Tibial artery (tissue), 4 donors: Measurements from ENCODE around the gene KRTAP5-1.

Experiments used
- DNase-seq, 2 donors: peaks; one replicate each; pipeline ENCODE4 v3.0.0-alpha.2; 2019
- H3K27ac ChIP-seq, 2 donors: fragments of 200-600 bp; sonication (generic) in 1 of 2; 1 replicate in 1 of 2; 2 replicates in 1 of 2; pipeline ENCODE4 v1.5.1; 2018 to 2019; ENCODE audit warnings: mild to moderate bottlenecking in 1 of 2
- H3K27me3 ChIP-seq, 2 donors: fragments of 200-600 bp; sonication (generic) in 1 of 2; one replicate each; pipeline versions ENCODE4 v1.5.1 to v1.6.0; 2016 to 2019
- H3K36me3 ChIP-seq, 3 donors: fragments of 200-600 bp; sonication (generic) in 2 of 3; one replicate each; pipeline ENCODE4 v1.5.1; 2016 to 2019; ENCODE audit warnings: mild to moderate bottlenecking in 2 of 3
- H3K4me1 ChIP-seq, 4 donors: fragments of 200-600 bp; sonication (generic) in 2 of 4; 1 replicate in 3 of 4; 2 replicates in 1 of 4; pipeline ENCODE4 v1.5.1; 2016 to 2019
- H3K4me3 ChIP-seq, 2 donors: fragments of 200-600 bp; sonication (generic) in 1 of 2; 1 replicate in 1 of 2; 2 replicates in 1 of 2; pipeline ENCODE4 v1.5.1; 2018 to 2019; ENCODE audit warnings: mild to moderate bottlenecking in 2 of 2
- H3K9me3 ChIP-seq, 3 donors: fragments of 200-600 bp; sonication (generic) in 1 of 3; one replicate each; pipeline ENCODE4 v1.5.1; 2016 to 2019
- CTCF ChIP-seq, 2 experiments: fragments of 200-600 bp in 1 of 2; fragments of 450-650 bp in 1 of 2; IDR thresholded peaks; one replicate each; pipeline ENCODE4 v1.5.1; 2017 to 2019; ENCODE audit warnings: antibody characterized with exemption in 2 of 2, mild to moderate bottlenecking in 1 of 2, moderate library complexity in 1 of 2
- intact Hi-C: fragments of 100-400 bp; cut with DNase I; formaldehyde crosslinking; loops from one replicate; pipeline ENCODE4 v1.15.0; 2023; ENCODE audit warnings: low total_unique reads

The KRTAP5-1 gene

GRCh38 chr11:1564535-1565172 is 20.4 kb downstream of the KRTAP5-1 start:
- DNase-seq: peak; percentile 31 to 85
- Histone ChIP-seq H3K4me3 (no peak overlapping the region), H3K27ac (peak overlapping the region; percentile 17 to 59), H3K27me3 (no peaks in the 10 kb centered on the region), H3K4me1 (peaks cover 5 to 58% (median 44%) of the 10 kb centered on the region in 4 donors), H3K9me3 (no peaks in the 10 kb centered on the region), H3K36me3 (peaks cover 12 to 52% (median 37%) of the 10 kb centered on the region in 3 donors)
- TF ChIP-seq CTCF (IDR thresholded peaks at IDR 0.05): no peak
- intact Hi-C loops: loop anchor here (10.0 kb wide), 1 partner anchor 190 kb away; the partner anchor contains the start of gene IFITM10

- H3K4me1 ChIP-seq: peaks cover 5 to 56% (median 47%) of the 10 kb centered on the region in 4 donors
- no peak for DNase-seq
- intact Hi-C loops: loop anchor here (10.0 kb wide), 1 partner anchor 191 kb away; the partner anchor contains the start of gene IFITM10
- peaks cover 12 to 52% (median 37%) of the 10 kb centered on the region in 3 donors for H3K36me3 ChIP-seq
- H3K9me3 ChIP-seq: no peaks in the 10 kb centered on the region
- no peaks in the 10 kb centered on the region for H3K27me3 ChIP-seq
- no peak for TF ChIP-seq CTCF (IDR thresholded peaks at IDR 0.05)
- H3K27ac ChIP-seq: peak overlapping the region; percentile 17 to 59
- H3K4me3 ChIP-seq: no peak overlapping the region
These were observed 21.2 kb downstream of the KRTAP5-1 start for GRCh38 chr11:1563697-1564534.

- DNase-seq: no peak
- no peaks in the 10 kb centered on the region for H3K9me3 ChIP-seq
- H3K4me1 ChIP-seq: peaks cover 5 to 56% (median 48%) of the 10 kb centered on the region in 4 donors
- no peak for TF ChIP-seq CTCF (IDR thresholded peaks at IDR 0.05)
- no peak overlapping the region for H3K4me3 ChIP-seq
- H3K27me3 ChIP-seq: no peaks in the 10 kb centered on the region
- H3K36me3 ChIP-seq: peaks cover 12 to 52% (median 37%) of the 10 kb centered on the region in 3 donors
- H3K27ac ChIP-seq: peak overlapping the region; percentile 15 to 59
- intact Hi-C loops: loop anchor here (10.0 kb wide), 1 partner anchor 192 kb away; the partner anchor contains the start of gene IFITM10
These were observed 21.9 kb downstream of the KRTAP5-1 start for GRCh38 chr11:1563149-1563638.

- peak overlapping the region in 1 of 2 donors; percentile 59 for H3K27ac ChIP-seq
- no peak for DNase-seq
- H3K4me1 ChIP-seq: peaks cover 5 to 55% (median 48%) of the 10 kb centered on the region in 4 donors
These were observed 22.5 kb downstream of the KRTAP5-1 start for GRCh38 chr11:1562469-1563148.

More at GRCh38 chr11:1562469-1563148, 22.5 kb downstream of the KRTAP5-1 start:
- intact Hi-C loops: loop anchor here (10.0 kb wide), 1 partner anchor 192 kb away; the partner anchor contains the start of gene IFITM10
- TF ChIP-seq CTCF (IDR thresholded peaks at IDR 0.05): no peak
- H3K27me3 ChIP-seq: no peaks in the 10 kb centered on the region
- H3K9me3 ChIP-seq: no peaks in the 10 kb centered on the region
- no peak overlapping the region for H3K4me3 ChIP-seq
- H3K36me3 ChIP-seq: peaks cover 12 to 54% (median 41%) of the 10 kb centered on the region in 3 donors
